ENCODE results near the gene TECTB. TPM values are rescaled to one million over a fixed set of nuclear protein-coding genes. Genes with fewer than 3 reads are reported as not detected.

Gene TECTB
- total and polyA plus RNA-seq, 8 donors: not detected

DNA sequence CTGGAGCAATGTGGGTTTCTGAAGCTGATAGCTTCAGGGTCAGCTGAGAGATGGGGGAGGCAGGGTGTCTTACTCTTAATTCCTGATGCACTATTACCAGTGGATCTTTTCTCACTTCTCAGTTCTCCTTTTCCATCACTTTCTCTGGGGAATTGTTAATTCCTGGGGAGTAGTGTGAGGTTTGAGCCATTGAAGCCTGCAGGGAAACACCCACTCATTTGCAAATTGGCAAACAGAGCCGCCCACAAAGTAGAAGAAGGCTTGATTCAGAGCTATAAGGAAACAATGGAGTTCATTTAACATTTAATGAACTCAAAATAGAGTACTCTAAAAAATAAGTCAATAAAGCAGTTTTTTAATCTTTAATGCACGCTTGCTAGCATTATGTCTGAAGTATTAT is 4.3 kb upstream of the TECTB start:
- H3K27me3 ChIP-seq: no peaks in the 10 kb centered on the region
- peaks cover 0 to 6% (median 0%) of the 10 kb centered on the region in 3 donors for H3K4me1 ChIP-seq
- H3K36me3 ChIP-seq: no peaks in the 10 kb centered on the region
- 64 to 67% methylated on average over 2 of the region's 2 CpGs for WGBS, 2 donors
- H3K27ac ChIP-seq: no peak overlapping the region
- H3K9me3 ChIP-seq: no peaks in the 10 kb centered on the region
- no peak overlapping the region for H3K4me3 ChIP-seq
- intact Hi-C loops (cut with DNase I): no loop called here
- FAIRE-seq (no peak), DNase-seq (no peak), ATAC-seq (peak in 1 of 4 donors; percentile 35)
- TF ChIP-seq, protein P1, sequence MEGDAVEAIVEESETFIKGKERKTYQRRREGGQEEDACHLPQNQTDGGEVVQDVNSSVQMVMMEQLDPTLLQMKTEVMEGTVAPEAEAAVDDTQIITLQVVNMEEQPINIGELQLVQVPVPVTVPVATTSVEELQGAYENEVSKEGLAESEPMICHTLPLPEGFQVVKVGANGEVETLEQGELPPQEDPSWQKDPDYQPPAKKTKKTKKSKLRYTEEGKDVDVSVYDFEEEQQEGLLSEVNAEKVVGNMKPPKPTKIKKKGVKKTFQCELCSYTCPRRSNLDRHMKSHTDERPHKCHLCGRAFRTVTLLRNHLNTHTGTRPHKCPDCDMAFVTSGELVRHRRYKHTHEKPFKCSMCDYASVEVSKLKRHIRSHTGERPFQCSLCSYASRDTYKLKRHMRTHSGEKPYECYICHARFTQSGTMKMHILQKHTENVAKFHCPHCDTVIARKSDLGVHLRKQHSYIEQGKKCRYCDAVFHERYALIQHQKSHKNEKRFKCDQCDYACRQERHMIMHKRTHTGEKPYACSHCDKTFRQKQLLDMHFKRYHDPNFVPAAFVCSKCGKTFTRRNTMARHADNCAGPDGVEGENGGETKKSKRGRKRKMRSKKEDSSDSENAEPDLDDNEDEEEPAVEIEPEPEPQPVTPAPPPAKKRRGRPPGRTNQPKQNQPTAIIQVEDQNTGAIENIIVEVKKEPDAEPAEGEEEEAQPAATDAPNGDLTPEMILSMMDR (IDR thresholded peaks at IDR 0.05): no peak

DNA sequence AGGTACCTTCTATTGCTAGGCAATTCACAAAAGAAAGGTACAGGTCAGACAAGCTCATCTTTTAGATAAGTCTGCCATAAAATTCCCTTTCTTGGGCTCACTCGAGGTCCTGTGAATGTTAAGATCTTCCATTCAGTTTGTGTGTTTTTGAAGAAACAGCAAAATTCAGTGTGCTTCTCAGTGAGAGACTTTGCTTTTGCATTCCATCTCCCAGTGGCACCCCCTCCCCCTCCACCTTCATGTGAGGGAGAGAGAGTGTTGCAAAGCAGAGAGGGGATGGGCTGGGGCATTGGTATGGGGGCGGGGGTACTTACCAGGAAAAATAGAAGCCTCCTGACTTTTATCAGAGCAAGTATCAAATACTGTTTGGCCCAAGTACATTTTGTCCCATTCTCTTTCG is 3.8 kb upstream of the TECTB start:
- peaks cover 0 to 6% (median 0%) of the 10 kb centered on the region in 3 donors for H3K4me1 ChIP-seq
- H3K9me3 ChIP-seq: no peaks in the 10 kb centered on the region
- H3K4me3 ChIP-seq: no peak overlapping the region
- no peaks in the 10 kb centered on the region for H3K27me3 ChIP-seq
- H3K36me3 ChIP-seq: no peaks in the 10 kb centered on the region
- WGBS, 2 donors: 20 to 21% methylated on average over 3 of the region's 3 CpGs
- no peak for DNase-seq
- intact Hi-C loops (cut with DNase I): no loop called here
- TF ChIP-seq, protein P1 (IDR thresholded peaks at IDR 0.05): no peak
- ATAC-seq: no peak
- no peak for FAIRE-seq
- no peak overlapping the region for H3K27ac ChIP-seq

DNA sequence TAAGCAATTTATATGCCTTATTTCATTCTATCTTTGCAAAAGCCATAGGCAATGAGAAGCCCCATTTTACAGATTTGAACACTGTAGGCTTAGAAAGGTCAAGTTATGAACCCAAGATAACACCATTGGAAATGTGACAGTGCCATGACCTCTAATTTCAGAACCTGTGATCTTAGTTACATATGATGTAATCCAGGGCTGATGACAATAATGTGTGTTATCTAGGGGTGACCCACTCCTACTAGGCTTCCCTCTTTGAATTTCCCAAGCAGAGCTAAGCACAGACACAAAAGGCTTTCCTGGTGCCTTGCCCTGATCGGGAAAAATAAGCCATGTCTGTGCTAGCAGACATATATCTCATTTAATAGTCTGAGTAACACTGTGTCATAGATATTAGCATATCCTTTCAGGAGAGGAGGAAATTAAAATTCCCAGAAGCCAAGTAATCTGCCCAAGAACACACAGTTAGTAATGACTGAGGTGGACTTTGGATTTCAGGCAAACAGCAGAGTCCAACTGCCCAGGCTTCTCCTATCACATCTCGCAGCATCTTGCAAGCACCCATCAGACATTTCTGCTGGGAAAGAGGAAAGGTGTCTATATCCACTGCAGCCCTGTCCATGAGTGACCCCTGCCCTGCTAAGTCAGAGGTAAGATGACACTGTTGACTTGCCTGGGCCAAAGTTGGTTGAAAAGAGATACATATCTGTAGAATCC is 2.8 kb upstream of the TECTB start:
- no peak for DNase-seq
- Histone ChIP-seq H3K27ac (no peak overlapping the region), H3K4me1 (peaks cover 0 to 6% (median 0%) of the 10 kb centered on the region in 3 donors), H3K36me3 (no peaks in the 10 kb centered on the region), H3K9me3 (no peaks in the 10 kb centered on the region), H3K27me3 (no peaks in the 10 kb centered on the region), H3K4me3 (no peak overlapping the region)
- no peak for FAIRE-seq
- 76 to 77% methylated on average over 2 of the region's 2 CpGs for WGBS, 2 donors
- peak in 1 of 4 donors; percentile 14 for ATAC-seq
- TF ChIP-seq, protein P1 (IDR thresholded peaks at IDR 0.05): no peak
- intact Hi-C loops (cut with DNase I): no loop called here

DNA sequence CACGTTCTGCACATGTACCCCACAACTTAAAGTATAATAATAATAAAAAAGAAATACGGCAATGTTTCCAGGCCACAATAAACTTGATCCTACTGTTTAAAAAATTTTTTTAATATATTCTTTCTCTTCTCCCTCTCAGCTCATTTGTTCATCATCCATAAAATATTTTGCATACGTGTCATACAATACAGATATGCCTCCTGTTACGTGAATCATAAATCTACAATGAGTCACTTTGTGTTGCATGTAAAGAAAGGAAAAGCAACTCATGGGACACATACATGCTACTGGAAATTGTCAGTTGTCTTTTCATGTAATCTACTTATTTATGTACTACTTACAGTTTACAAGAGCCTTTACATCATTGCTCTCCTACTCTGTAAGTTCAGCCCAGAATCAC is 1.1 kb upstream of the TECTB start:
- intact Hi-C loops (cut with DNase I): no loop called here
- Histone ChIP-seq H3K27me3 (no peaks in the 10 kb centered on the region), H3K4me1 (no peaks in the 10 kb centered on the region), H3K4me3 (no peak overlapping the region), H3K36me3 (no peaks in the 10 kb centered on the region), H3K27ac (no peak overlapping the region), H3K9me3 (no peaks in the 10 kb centered on the region)
- no peak for ATAC-seq
- WGBS, 2 donors: 74 to 85% methylated on average over 4 of the region's 4 CpGs
- TF ChIP-seq, protein P1 (IDR thresholded peaks at IDR 0.05): no peak
- no peak for FAIRE-seq
- DNase-seq: no peak

Measured in pancreas (tissue), 10 donors.